Fibroblast of skin of right biceps (primary cell): Measurements from ENCODE around the gene FADS3.

Experiments
- DNase-seq: peaks from one replicate; pipeline ENCODE4 v3.0.0-alpha.2; 2013

FADS3 gene

GRCh38 chr11:61833471-61833870 is 57.9 kb downstream of the FADS3 start:
- DNase-seq = no peak

DNA sequence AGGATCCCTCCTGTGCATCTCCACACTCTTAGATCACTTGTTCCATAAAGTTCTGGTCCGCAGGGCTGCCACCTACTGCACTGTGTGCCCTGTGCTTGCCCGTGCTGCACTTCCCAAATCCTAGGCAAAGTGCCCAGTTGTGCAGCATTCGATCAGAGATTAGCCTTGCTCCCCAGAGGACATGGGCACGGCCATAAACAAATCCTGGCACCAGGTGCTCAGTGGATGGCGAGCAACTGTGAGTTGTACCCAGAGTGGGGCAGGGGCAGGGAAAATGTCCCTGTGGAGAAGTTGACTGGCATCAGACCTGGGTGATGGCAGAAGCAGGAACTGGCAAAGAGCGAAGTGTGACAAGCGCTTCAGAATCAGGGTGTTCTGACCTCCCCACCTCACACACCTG is 58.6 kb downstream of the FADS3 start:
- no peak for DNase-seq

GRCh38 chr11:61832207-61832606 is 59.1 kb downstream of the FADS3 start:
- DNase-seq = no peak

DNA sequence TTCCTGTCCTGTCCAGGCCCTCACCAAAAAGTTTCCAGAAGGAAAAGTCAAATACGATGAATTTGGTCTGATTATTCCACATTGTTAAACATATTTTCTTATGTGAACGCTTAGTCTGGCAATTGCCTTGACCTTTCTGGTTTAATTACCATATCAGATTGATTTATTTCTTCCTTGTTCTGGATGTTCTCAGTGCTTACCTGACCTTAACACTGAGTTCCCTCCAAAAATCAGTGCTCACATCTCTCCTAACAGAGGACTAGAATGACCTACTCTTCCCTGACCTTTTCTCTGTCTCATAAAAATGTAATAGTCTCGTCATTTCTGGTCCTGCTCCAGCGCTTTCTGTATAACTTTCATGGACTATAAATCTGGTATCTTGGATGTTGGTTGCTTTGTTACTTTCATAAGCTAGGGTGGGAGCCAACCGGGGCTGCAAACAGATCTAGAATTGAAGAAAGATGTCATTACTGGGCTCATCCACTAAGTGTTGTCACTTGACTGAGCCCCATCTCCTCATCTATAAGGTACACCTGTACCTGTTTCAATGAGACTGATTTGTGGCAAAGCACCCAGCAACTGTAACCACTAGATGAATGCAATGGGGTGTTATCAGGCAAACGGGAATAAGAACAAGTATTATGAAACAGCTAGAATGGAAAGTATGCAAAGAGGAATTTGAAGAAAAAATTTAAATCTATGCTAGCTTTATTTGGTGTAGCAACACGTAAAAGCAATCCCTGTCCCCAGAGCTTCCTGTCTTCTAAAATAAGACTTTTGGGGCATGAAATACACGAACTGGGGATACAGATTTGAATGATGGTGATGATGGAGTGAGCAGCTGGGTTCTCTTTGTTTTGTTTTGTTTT is 60.9 kb downstream of the FADS3 start:
- DNase-seq = peak; percentile 39

DNA sequence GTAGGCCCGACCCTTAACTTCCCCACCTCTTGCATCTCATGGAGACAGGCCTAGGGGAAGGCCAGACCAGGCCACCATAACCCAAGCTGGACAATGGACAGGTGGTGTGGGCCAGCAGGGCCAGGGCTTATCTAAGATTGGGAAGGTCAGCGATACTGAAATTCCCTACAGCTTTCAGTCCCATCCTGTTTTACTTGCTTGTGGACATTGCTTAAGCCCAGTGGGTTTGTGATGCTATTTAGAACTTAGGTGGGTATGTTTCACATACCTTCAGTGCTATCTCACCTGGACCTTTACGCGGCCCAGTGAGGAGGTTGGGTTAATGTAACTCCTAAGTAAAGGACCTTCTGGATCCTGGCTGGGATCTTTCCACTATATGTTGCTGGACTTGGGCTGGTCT is 61.5 kb downstream of the FADS3 start:
- no peak for DNase-seq

- DNase-seq = peak; percentile 41
These were observed 62.5 kb downstream of the FADS3 start for GRCh38 chr11:61828629-61829407.

DNA sequence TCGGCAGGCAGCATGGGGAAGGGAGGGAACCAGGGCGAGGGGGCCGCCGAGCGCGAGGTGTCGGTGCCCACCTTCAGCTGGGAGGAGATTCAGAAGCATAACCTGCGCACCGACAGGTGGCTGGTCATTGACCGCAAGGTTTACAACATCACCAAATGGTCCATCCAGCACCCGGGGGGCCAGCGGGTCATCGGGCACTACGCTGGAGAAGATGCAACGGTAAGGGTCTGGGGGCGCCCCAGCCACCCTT is 63.0 kb downstream of the FADS3 start:
- DNase-seq = no peak

DNA sequence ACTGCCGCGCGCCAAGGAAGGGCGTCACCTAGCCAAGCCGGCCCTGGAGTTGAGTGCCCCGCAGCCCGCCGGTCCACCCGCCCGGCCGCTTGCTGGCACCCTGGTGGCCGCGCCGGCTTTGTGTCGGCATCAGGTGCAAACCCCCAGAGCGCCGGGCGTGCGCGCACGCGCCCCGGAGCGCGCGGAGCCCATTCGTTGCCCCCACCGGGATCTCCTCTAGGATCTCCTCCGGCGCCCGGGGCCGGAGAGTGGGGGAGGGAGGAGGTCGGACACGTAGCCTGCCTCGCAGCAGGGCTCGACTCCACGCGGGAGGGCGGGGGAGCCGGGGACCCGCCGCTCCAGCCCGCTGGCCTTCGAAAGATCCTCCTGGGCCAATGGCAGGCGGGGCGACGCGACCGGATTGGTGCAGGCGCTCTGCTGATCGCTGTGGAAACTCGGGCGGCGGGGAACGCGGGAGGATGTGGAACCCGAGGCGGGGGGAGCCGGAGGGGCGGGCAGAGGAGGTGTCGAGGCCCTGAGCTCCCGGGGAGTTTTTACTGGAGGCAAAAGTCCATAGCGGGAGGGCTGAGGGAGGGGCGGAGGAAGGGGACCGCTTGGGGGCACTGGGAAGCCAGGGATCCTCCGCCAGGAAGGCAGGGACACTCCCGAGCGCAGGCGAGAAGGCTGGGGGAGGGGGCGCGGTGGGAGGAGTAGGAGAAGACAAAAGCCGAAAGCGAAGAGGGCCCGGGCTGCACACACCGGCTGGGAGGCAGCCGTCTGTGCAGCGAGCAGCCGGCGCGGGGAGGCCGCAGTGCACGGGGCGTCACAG is 63.6 kb downstream of the FADS3 start, which contains the start of gene FADS2:
TSS of gene FADS2 (plus strand) at position 730 of the 808 bp plus-strand sequence. CDS start 91 bp downstream, outside the sequence.
- DNase-seq = peak; percentile 95

GRCh38 chr11:61826930-61827570 is 64.3 kb downstream of the FADS3 start:
- DNase-seq = no peak
